ENCODE data around the gene SLC2A2.

DNA sequence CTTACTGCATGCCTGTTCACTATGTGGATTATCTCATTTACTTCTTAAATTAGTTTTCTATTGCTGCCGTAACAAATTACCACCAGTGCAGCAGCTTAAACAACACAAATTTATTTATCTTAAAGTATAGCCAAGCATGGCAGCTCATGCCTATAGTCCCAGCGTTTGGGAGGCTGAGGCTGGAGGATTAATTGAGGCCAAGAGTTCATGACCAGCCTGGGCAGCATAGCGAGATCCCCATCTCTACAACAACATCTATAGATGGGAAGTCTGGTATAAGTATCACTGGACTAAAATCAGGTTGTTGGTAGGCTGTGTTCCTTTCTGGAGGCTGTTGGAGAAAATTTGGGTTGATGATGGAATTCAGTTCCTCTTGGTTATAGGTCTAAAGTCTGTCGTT, 5.1 kb downstream of the SLC2A2 start:
- TF ChIP-seq POLR2A (IDR thresholded peaks at IDR 0.05) (no peak), CTCF (IDR thresholded peaks at IDR 0.05) (no peak)
